Lung microvascular endothelial cell (primary cell): Measurements from ENCODE around the gene ERRFI1. TPM values are rescaled to one million over a fixed set of nuclear protein-coding genes. Genes with fewer than 3 reads are reported as not detected.
A peak's percentile ranks its signal among the peaks of the same experiment; 100 is the strongest.
"Not testable (repeated sequence)": the region's sequence is repeated elsewhere in the genome, so short reads cannot be mapped to it uniquely, and the experiment has no call there.

ENCODE experiments used
- DNase-seq, 2 donors: peaks; one replicate each; pipeline versions ENCODE4 v3.0.0 to v3.0.0-alpha.2; 2010; ENCODE audit warnings: low read depth in 2 of 2
- total RNA-seq: library from RNA; depleted of rRNA; stranded (reverse); fragments of >200 nt; gene quantifications from 2 replicates; pipeline ENCODE4 v1.2.1, GENCODE V29; 2014

Gene ERRFI1
- total RNA-seq, 1 donor from 2014 or later = 112 TPM

GRCh38 chr1:7972285-7972684, 53.8 kb downstream of the ERRFI1 start:
- DNase-seq = no peak

GRCh38 chr1:7971024-7971423, 55.1 kb downstream of the ERRFI1 start:
- DNase-seq = peak in 1 of 2 donors; percentile 76

GRCh38 chr1:7970246-7970645, 55.9 kb downstream of the ERRFI1 start:
- DNase-seq = no peak

GRCh38 chr1:7967651-7968050, 58.5 kb downstream of the ERRFI1 start:
- no peak for DNase-seq

- peak in 1 of 2 donors; percentile 48 for DNase-seq
These were observed 58.9 kb downstream of the ERRFI1 start for GRCh38 chr1:7967196-7967595.

GRCh38 chr1:7964476-7964875, 61.6 kb downstream of the ERRFI1 start:
- DNase-seq = peak in 1 of 2 donors; percentile 58

GRCh38 chr1:7963841-7964240, 62.3 kb downstream of the ERRFI1 start:
- DNase-seq = not testable (repeated sequence)

- not testable (repeated sequence) for DNase-seq
These were observed 62.8 kb downstream of the ERRFI1 start for GRCh38 chr1:7963378-7963730.

GRCh38 chr1:7962636-7963377, 63.3 kb downstream of the ERRFI1 start:
- DNase-seq = no peak

- DNase-seq = no peak
These were observed 64.1 kb downstream of the ERRFI1 start for GRCh38 chr1:7962014-7962335.

Other genes with a start within 250 kb of the ERRFI1 start
- gene PER3, start 242.0 kb downstream of the ERRFI1 start, total RNA-seq = 0.87 and 1.4 TPM in 2 replicates
- gene UTS2, start 173.2 kb downstream of the ERRFI1 start, total RNA-seq = not detected in 2 replicates
- under 0.01 TPM in 2 replicates for gene TNFRSF9, start 85.5 kb downstream of the ERRFI1 start, total RNA-seq
- gene PARK7, start 64.6 kb downstream of the ERRFI1 start, total RNA-seq = 187 and 237 TPM in 2 replicates